HG03457 (cell line): Measurements from ENCODE around the gene POLR2J3.
"Not testable (repeated sequence)": the region's sequence is repeated elsewhere in the genome, so short reads cannot be mapped to it uniquely, and the experiment has no call there.

Experiments
- ATAC-seq: cut with Tn5 transposase; IDR thresholded peaks from one replicate; pipeline ENCODE4 v1.9.1; 2021; ENCODE audit warnings: moderate number of reproducible peaks; ENCODE audit not compliant: unreplicated experiment

Gene POLR2J3

GRCh38 chr7:102572261-102573239, at the start of gene POLR2J3:
POLR2J3 (minus strand) TSS chr7:102572583; CDS start chr7:102572521, 62 bp downstream.
- ATAC-seq, result peak; percentile 84

- ATAC-seq, result not testable (repeated sequence)
These were observed 45.7 kb upstream of the POLR2J3 start for GRCh38 chr7:102618122-102618521.

- peak; percentile 56 for ATAC-seq
These were observed 44.2 kb upstream of the POLR2J3 start, which contains the start of gene RASA4 for GRCh38 chr7:102616507-102617125. RASA4 (minus strand) TSS chr7:102616756; CDS start chr7:102616689, 67 bp downstream.

GRCh38 chr7:102615930-102616329, 43.5 kb upstream of the POLR2J3 start:
- not testable (repeated sequence) for ATAC-seq

- not testable (repeated sequence) for ATAC-seq
These were observed 42.5 kb upstream of the POLR2J3 start for GRCh38 chr7:102614873-102615272.

- peak; percentile 8 for ATAC-seq
These were observed 41.9 kb upstream of the POLR2J3 start for GRCh38 chr7:102614346-102614697.

- peak; percentile 45 for ATAC-seq
These were observed 41.4 kb upstream of the POLR2J3 start for GRCh38 chr7:102613575-102614345.

GRCh38 chr7:102611675-102612325, 39.4 kb upstream of the POLR2J3 start:
- not testable (repeated sequence) for ATAC-seq

GRCh38 chr7:102611013-102611674, 38.8 kb upstream of the POLR2J3 start:
- ATAC-seq, result peak; percentile 25

- ATAC-seq, result not testable (repeated sequence)
These were observed 38.1 kb upstream of the POLR2J3 start for GRCh38 chr7:102610441-102610840.

- ATAC-seq, result not testable (repeated sequence)
These were observed 37.4 kb upstream of the POLR2J3 start for GRCh38 chr7:102609734-102610133.

- ATAC-seq, result not testable (repeated sequence)
These were observed 34.5 kb upstream of the POLR2J3 start for GRCh38 chr7:102606848-102607247.

- ATAC-seq, result not testable (repeated sequence)
These were observed 32.2 kb upstream of the POLR2J3 start for GRCh38 chr7:102604431-102605145.

- not testable (repeated sequence) for ATAC-seq
These were observed 29.9 kb upstream of the POLR2J3 start for GRCh38 chr7:102602317-102602716.

- ATAC-seq, result not testable (repeated sequence)
These were observed 27.3 kb upstream of the POLR2J3 start for GRCh38 chr7:102599699-102600098.

GRCh38 chr7:102596036-102596435, 23.7 kb upstream of the POLR2J3 start:
- ATAC-seq, result not testable (repeated sequence)

GRCh38 chr7:102593637-102594334, 21.4 kb upstream of the POLR2J3 start:
- ATAC-seq, result peak; percentile 41

GRCh38 chr7:102592477-102593019, 20.2 kb upstream of the POLR2J3 start:
- peak; percentile 33 for ATAC-seq
